HG02763 (cell line): ENCODE data around the gene TMEM94.

Source experiments
- ATAC-seq: cut with Tn5 transposase; IDR thresholded peaks from one replicate; pipeline ENCODE4 v1.9.1; 2021; ENCODE audit warnings: mild to moderate bottlenecking, moderate library complexity; ENCODE audit not compliant: unreplicated experiment

TMEM94 gene

DNA sequence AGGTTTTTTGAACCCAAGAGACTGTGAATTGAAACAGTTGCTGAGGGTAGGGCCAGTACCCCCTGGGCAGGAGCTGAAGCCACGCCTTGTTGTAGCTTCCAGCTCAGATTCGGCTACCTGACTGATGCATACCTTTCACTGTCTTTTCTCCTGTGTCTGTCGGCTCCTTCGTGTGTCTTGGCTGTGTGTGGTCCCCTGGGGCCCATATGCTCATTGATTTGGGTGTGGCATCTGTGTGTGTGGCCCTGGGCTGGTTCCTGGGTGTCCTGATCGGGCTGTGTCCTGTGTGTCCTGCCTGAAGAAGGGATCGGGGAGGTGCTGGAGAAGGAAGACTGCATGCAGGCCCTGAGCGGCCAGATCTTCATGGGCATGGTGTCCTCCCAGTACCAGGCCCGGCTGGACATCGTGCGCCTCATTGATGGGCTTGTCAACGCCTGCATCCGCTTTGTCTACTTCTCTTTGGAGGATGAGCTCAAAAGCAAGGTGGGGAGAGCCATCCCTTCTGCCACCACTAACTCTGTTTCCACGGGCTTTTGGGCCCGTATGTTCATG lies 38.0 kb downstream of the TMEM94 start:
- no peak for ATAC-seq

DNA sequence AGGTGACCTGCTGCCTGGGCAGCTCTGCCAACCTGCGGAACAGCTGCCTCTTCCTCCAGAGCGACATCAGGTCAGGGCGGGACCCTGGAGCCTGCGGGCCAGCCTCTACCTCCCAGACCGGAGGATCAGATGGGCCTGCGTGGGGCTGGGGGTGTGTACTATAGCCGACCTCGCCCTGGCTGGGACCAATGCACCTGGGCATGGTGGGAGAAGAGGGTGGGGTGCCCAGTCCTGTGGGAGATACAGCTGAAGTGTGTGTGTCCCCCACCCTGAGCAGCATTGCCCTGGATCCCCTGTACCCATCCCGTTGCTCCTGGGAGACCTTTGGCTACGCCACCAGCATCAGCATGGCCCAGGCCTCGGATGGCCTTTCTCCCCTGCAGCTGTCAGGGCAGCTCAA lies 39.6 kb downstream of the TMEM94 start:
- ATAC-seq: no peak

DNA sequence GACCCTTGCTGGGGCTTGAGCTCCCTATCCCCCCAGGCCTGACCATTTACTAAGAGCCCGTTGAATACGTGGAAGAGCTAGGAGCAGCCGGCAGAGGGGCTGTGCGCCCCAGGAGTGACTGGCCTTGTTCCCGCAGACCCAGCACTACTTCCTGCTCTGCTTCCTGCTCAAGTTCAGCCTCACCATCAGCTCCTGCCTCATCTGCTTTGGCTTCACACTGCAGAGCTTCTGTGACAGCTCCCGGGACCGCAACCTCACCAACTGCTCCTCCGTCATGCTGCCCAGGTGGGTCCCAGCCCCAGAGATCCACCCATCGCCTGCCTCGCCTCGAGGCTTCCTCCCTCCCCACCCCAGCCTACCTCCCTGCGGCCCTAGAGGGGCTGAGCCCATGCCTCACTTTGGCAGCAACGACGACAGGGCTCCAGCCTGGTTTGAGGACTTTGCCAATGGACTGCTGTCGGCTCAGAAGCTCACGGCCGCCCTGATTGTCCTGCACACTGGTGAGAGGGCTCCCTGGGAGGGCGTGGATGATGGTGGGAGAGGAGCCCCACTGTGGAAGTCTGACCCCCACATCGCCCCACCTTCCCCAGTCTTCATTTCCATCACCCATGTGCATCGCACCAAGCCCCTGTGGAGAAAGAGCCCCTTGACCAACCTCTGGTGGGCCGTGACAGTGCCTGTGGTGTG lies 41.7 kb downstream of the TMEM94 start:
- ATAC-seq: no peak

DNA sequence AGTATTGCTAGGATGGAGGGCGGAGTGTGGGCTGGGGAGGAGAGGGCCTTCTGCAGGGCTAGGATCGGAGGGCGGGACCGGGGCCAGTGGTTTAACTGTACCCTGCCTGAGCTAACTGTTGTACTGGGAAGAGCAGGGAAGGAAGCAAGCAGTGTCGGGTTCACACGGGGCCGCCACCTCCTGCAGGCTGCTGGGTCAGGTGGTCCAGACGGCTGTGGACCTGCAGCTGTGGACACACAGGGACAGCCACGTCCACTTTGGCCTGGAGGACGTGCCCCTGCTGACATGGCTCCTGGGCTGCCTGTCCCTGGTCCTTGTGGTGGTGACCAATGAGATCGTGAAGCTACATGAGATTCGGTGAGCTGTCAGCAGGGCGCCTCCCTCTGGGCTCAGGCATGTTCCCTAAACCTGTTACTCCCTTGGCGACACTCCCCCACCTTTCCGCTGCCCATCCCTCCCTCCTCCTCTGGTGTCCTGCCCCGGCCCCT lies 42.3 kb downstream of the TMEM94 start:
- no peak for ATAC-seq

DNA sequence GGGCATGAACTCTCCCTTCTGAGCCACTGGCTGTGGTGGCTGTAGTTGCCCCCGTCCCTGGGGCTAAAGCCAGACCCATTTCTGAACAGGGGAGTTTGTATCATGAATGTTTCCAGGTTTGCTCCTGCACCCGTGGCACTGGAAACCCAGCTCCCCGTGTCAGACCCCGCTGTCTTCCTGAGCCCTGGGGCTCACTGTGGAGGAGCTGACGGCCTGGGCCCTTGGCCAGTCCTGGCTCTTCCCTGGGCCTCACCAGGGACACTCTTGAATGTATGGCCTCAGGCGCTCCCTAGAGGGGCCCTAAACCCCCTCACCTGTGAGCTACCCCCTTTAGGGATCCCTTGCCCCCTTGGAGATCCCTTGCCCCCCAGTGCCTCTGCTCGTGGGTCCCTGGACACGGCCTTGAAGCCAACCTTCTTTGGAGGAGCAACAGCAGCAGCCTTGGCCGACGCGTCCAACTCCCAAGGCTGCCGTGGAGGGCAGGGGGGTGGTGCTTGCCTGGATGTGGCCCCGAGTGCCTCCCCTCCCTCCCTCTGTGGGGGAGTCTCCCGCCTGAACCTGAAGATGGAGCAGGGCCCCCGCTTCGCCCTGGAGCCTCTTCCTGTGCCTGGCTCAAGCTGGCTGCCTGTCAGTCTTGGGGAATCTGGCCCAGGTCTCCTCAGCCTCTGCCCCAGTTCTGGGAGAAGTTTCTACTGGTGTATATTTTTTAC lies 43.0 kb downstream of the TMEM94 start:
- ATAC-seq: no peak

DNA sequence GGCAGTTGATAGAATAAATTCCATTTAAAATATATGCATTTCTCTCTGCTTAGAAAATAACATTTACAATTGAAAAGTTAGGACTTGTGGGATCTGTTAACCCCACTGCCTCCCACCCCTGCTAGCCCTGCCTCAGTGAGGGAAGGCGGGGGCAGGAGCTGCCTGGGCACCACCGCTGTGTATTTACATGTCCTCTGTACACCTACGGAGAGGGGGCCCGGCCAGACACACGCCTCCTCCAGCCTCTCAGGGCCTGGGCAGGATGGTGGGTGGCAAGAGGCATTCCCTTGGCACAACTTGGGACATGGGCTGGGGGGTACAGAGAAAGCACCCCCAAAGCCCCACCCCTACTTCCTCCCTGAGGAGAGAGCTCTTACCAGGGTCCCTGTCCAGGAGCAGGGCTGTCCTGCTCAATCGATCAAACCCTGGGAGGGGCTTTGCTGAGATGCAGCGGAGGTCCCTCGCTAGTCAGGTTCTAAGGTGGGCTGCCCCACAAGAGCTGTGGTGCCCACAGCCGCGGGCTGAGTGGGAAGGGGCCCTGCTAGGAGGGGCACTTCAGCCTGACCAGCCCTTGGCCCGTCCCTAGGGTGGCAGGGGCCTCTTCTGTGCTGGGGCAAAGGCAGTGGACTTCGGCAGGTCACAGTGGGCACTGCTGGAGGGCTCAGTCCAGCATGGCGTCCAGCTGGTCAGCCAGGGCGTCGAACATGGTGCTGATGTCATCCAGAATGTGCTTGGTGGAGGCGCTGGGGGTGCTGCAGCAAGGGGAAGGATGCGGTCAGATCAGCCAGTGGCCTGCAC lies 44.2 kb downstream of the TMEM94 start:
- ATAC-seq: no peak

DNA sequence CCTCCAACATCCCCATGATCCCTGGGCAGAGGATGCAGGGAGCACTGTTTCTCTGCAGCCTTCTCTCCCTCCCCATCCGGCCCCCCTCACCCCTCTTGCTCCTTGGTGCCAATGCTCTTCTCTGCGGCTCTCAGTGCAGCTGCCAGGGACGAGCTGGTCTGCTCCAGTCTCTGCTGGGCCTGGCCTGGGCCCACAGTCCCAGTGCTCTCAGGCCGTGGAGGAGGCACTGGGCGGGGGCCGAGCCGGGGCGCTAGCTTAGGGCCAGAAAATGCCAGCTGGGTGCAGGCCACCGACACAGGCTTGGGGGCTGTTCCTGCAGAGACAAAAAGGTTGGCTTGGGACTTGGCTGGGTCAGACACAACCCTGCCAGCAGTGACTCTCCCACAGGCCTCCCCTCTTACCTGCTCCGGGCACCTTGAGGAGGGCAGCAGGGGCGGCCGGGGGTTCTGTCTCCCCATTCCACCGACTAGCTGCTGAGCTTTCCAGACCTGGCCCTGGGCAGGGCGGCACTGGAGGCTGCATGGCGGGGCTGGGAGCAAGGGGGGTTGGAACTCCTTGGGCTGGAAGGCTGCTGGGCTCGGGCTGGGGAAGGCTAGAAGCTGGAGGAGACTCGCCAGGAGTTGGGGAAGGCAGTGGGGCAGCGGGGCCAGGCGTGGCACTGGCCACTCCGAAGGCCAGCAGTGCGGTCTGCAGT lies 45.1 kb downstream of the TMEM94 start:
- ATAC-seq: no peak

DNA sequence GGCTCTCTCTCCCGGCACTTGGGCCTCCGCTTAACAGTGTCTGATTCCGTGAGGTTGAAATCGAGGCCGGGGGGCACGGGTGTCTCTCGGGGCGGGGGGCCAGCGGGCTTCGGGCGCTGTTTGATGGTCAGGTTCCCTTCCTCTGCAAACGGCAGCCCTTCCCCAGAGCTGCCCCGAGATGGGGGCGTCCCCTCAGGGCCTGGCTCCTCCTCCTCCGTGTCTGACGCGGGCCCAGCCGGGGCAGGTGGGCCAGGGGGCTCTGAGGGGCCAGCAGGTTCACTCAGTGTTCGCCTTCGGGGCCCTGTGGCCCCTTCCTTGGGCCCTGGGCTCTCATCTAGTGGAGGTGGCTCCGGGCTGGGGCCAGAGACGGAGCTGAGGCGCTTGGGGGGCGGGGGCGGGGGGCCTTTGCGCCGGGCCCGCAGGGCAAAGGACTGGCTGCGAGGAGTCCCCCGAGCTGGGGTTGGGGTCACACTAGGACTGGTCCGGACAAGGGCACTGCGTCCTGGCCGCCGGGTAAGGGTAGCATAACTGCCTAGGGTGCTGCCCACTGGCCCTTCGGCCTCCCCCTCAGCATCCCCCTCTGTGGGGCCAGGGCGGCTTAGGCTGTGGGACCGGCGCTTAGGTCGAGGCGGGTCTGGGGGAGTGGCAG lies 45.8 kb downstream of the TMEM94 start:
- no peak for ATAC-seq

DNA sequence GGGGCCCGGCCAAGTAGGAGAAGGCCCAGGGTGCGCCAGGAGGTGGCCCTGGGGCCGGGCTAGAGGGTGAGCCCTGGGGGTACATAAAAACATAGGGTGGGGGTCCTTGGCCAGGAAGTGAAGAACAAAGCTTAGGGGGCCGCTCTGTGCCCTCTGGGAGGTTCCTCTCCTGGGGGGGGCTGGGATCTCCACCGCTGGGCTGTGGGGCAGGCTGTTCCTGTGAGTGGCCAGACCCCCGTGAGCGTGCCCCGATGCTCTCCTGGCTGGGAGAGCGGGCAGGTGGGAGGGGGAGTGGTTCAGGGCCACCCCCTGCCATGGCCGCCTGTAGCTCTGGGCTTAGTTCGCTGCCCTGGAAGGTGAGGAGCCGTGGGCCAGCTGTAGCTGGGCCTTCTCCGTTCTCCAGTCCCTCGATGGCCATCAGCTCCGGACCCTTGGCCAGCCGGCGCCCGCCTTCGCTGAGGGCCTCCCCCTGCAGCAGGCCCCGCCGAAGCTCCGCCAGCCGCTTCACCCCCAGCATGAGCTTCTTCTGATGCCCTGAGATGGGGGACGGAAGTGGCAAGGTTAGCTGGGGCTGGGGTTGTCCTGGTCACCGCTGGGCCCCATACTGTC lies 46.4 kb downstream of the TMEM94 start:
- ATAC-seq: no peak

DNA sequence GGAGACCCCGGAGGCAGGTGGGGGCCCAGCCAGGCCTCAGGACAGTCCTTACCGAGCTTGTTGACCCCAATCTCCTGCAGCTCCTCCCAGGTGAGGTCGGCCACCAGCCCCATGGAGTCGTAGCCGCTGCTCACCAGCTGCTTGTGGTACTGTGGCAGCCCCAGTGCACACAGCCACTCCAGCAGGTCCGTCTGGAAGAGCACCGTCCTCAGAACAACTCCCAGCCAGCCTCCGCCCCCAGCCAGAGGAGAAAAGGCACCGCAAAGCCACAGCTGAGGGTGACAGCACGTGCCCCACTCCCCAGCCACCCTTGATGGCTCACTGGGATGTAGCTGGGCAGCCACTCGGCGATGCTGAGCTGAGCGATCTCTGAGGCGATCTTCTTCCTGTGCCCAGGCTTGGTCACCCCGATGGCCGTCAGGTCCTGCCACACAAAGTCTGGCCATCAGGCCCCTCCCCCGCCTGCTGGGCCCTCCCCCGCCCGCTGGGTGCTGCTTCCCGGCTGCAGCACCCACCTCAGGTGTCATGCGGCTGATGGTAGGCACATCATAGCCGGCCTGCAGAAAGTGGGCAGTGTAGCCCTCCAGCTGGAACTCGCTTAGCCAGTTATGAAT lies 47.0 kb downstream of the TMEM94 start:
- ATAC-seq: no peak

DNA sequence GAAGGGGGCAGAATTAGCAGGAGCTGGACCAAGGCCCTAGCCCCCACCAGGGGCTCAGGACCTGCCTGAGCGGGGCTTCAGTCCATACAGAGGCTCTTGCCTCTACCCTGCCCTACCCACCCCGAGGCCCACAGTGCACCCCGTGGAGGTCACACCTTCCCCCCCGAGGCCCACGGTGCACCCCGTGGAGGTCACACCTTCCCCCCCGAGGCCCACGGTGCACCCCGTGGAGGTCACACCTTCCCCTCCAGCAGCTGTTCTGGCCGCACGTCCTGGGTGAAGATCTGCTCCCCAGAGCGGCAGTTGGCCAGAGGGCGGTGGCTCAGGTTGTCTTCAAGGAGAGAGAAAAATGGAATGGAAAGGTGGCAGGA lies 47.5 kb downstream of the TMEM94 start:
- ATAC-seq: no peak

DNA sequence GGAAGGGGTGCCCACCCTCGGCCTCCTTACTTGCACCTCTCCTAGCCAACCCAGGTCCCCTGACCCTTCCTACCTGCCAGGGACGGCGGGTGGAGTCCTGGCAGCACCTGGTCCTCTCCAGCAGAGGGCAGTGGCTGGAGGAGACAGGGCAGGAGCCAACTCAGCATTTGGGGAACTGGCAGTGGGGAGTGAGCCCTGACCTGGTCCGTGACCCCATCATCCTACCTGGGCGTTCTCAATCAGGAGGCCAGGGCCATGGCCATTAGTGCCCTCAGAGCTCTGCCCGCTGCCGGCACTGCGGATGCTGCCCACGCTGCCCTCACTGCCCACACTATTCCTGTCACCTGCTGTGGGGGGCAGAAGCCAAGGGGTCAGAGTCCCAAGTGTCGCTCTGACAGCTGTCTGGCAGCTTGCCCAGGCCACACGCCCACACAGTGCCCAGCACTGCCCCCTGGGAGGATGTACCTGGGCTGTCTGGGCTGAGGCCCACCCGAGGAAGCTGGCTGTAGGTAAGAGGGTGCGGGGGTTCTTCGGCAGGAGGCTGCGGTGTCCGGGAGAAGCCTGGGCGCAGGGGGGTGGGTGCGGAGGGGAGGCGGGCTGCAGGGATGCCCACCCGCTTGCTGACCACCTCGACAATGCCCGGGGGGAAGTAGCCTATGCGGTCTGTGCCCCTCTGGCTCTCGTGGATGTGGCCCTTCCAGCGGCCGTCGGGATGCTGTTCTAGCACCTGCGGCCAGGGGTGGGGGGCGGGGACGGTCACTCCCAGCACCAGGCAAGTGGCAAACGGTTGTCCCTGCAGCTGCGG lies 48.1 kb downstream of the TMEM94 start:
- no peak for ATAC-seq

DNA sequence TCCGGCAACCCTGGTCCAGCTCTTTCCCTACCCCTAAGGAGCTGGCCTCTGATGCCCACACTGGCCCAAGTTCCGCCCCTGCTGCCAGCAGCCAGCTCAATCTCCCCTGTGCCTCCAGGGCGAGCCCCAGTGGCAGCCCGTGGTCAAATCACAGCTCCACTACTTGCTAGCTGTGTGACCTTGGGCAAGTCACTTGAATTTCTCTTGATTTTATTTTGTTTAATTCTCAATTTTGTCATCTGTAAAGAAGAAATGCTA lies 48.6 kb downstream of the TMEM94 start:
- no peak for ATAC-seq

DNA sequence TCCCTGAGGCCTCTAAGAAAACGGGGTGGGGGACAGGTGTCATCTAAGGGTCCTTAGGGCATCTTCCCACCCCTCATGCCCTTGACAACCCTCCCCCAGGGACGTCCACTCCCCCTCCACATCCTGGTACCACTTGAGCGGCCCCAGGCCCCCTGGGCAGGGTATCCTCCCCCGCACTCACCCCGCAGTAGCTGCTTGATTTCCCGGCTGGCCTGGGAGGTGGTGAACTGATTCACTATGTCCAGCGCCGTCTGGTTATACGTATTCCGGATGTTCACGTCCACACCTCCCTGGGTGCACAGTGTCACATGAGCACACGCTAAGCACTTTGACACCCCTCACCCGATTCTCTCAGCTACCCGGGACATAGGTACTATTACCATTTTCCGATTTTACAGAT lies 49.2 kb downstream of the TMEM94 start:
- no peak for ATAC-seq

DNA sequence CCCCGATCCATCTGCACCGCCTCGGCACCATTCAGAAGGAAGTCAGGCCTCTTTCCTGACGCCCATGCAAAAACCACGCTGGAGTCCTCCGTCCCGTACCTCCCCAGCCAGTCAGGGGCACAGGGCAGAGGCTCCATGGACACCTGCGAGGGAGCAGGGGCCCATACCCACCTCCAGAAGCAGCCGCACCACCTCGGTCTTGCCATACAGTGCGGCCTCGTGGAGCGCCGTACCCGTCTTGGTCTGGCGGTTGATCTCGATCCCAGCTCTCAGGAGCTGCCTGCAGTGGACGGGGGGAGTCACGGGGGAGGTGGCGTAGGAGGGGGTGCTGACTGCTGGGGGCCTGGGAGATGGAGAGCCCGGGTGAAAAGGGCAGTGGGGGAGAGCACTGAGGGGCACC lies 49.7 kb downstream of the TMEM94 start:
- ATAC-seq: no peak

DNA sequence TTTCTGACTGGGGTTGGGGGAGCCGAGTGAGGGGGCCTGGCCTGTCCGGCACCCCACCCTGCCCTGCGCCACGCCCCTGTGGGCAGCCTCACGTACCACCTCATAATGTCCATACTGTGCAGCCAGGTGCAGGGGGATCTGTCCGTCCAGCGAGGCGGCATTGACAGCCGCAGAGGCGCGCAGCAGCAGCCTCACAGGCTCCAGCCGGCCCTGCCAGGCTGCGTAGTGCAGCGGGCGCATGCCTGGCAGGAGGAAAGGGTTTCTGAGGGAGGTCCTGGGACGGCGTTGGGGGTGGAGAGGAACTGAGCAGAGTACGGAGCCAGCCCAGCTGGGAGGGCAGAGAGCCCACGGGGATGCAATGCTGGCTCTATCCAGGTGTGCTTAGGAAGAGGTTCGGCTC lies 50.5 kb downstream of the TMEM94 start:
- ATAC-seq: no peak

DNA sequence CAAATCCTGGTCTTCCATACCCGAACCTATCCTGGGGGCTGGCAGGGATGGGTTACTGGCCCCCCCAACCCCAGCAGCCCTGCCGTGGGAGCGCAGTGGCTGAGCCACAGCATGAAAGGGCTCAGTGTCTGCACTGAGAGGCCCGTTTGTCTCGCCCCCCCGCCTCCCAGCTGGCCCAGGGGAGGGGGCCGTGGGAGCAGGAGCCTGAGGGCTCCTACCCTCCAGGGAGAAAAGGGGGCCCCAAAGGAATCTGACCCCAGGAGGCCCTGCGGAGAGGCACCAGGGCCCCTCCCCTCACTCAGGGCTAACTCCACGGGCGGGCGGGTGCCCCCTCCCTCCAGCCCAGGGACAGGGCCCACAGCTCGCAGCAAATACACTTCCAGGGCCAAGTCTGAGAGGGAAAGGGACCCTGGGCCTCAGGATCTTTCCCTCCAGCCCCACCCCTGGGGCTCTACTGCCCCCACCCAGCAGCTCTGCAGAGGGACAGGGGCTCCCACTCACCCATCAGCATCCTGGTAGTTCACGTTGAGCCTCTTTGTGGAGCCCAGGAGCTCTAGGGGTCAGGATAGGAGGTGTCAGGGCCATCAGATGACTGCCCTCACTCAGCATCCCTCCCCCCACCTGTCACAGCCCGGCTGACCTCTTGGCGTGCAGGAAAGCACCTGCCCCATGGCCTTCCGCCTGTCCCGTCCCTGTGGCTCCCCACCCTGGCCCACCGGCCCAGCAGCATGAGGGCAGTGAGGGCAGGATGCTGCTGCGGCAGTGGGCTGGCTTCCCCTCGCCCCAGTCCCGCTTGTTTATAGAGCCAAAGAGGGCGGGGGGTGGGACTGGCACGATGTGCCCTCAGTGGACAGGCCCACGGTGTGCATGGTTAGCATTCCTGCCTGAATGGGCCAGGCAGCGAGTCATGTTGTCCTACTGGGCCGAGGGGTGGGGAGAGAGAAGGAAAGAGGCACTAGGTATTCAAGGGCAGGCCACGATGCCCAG lies 51.6 kb downstream of the TMEM94 start:
- ATAC-seq: no peak

DNA sequence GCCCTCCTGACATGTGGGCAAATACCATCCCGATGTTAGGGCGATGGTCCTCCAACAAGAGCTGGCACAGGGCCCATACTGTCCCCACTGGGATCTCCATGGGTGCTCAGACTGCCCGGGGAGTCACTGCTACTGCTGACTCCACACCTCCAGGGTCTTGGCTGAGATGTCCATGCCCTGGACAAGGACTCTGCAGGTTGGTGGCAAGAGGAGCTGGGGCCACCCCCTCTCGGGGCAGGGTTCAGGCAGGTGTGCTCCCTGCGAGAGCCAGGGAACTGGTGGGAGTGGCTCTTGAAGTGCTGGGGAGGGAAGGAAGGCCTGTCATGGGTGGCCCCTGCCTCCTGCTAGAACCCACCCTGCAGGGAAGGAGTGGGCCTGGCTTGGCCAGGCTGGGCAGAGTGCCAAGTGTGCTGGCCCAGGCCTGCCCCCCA lies 52.5 kb downstream of the TMEM94 start:
- ATAC-seq: no peak
